ENCODE data around the gene PDIA4.

PDIA4 gene

GRCh38 chr7:149006345-149006725 is 22.0 kb downstream of the PDIA4 start:
- TF ChIP-seq SPI1 (IDR thresholded peaks at IDR 0.05; ENCODE audit: low read depth, low read length) (no peak), POLR2A (IDR thresholded peaks at IDR 0.05; ENCODE audit: low read depth, low read length) (no peak), TAF1 (IDR thresholded peaks at IDR 0.05; ENCODE audit: low read depth, low read length) (no peak), PAX5 (IDR thresholded peaks at IDR 0.05; ENCODE audit: insufficient read depth, low read length, severe bottlenecking) (no peak), POU2F2 (IDR thresholded peaks at IDR 0.05; ENCODE audit: low read depth, low read length) (no peak), POLR2AphosphoS5 (IDR thresholded peaks at IDR 0.05; ENCODE audit: low read depth, low read length) (no peak)
- no peak for DNase-seq (ENCODE audit: insufficient read length, low spot score)
- no peak for FAIRE-seq

GRCh38 chr7:149005427-149006344 is 22.6 kb downstream of the PDIA4 start:
- DNase-seq (ENCODE audit: insufficient read length, low spot score) (peak; percentile 79), FAIRE-seq (peak; percentile 45)
- no peak for TF ChIP-seq POLR2A (IDR thresholded peaks at IDR 0.05; ENCODE audit: low read depth, low read length)
- no peak for TF ChIP-seq POLR2AphosphoS5 (IDR thresholded peaks at IDR 0.05; ENCODE audit: low read depth, low read length)
- TF ChIP-seq TAF1 (IDR thresholded peaks at IDR 0.05; ENCODE audit: low read depth, low read length): no peak
- TF ChIP-seq POU2F2 (IDR thresholded peaks at IDR 0.05; ENCODE audit: low read depth, low read length): no peak
- no peak for TF ChIP-seq SPI1 (IDR thresholded peaks at IDR 0.05; ENCODE audit: low read depth, low read length)
- TF ChIP-seq PAX5 (IDR thresholded peaks at IDR 0.05; ENCODE audit: insufficient read depth, low read length, severe bottlenecking): no peak

- FAIRE-seq: no peak
- DNase-seq (ENCODE audit: insufficient read length, low spot score): no peak
- TF ChIP-seq PAX5 (IDR thresholded peaks at IDR 0.05; ENCODE audit: insufficient read depth, low read length, severe bottlenecking) (no peak), POLR2AphosphoS5 (IDR thresholded peaks at IDR 0.05; ENCODE audit: low read depth, low read length) (no peak), TAF1 (IDR thresholded peaks at IDR 0.05; ENCODE audit: low read depth, low read length) (no peak), POLR2A (IDR thresholded peaks at IDR 0.05; ENCODE audit: low read depth, low read length) (no peak), SPI1 (IDR thresholded peaks at IDR 0.05; ENCODE audit: low read depth, low read length) (no peak)
Measured at GRCh38 chr7:149004405-149005370, 23.6 kb downstream of the PDIA4 start.

GRCh38 chr7:149003560-149004305 is 24.6 kb downstream of the PDIA4 start:
- DNase-seq (ENCODE audit: insufficient read length, low spot score) (no peak), FAIRE-seq (no peak)
- TF ChIP-seq POU2F2 (IDR thresholded peaks at IDR 0.05; ENCODE audit: low read depth, low read length) (no peak), SPI1 (IDR thresholded peaks at IDR 0.05; ENCODE audit: low read depth, low read length) (no peak), PAX5 (IDR thresholded peaks at IDR 0.05; ENCODE audit: insufficient read depth, low read length, severe bottlenecking) (no peak), POLR2A (IDR thresholded peaks at IDR 0.05; ENCODE audit: low read depth, low read length) (no peak)

GRCh38 chr7:149003018-149003417 is 25.3 kb downstream of the PDIA4 start:
- FAIRE-seq: no peak
- DNase-seq (ENCODE audit: insufficient read length, low spot score): no peak
- TF ChIP-seq SPI1 (IDR thresholded peaks at IDR 0.05; ENCODE audit: low read depth, low read length): no peak
- no peak for TF ChIP-seq PAX5 (IDR thresholded peaks at IDR 0.05; ENCODE audit: insufficient read depth, low read length, severe bottlenecking)
- no peak for TF ChIP-seq POLR2A (IDR thresholded peaks at IDR 0.05; ENCODE audit: low read depth, low read length)
- no peak for TF ChIP-seq POLR2AphosphoS5 (IDR thresholded peaks at IDR 0.05; ENCODE audit: low read depth, low read length)
- no peak for TF ChIP-seq POU2F2 (IDR thresholded peaks at IDR 0.05; ENCODE audit: low read depth, low read length)
- no peak for TF ChIP-seq TAF1 (IDR thresholded peaks at IDR 0.05; ENCODE audit: low read depth, low read length)

- TF ChIP-seq POLR2AphosphoS5 (IDR thresholded peaks at IDR 0.05; ENCODE audit: low read depth, low read length) (0 out of 2 replicates have a peak, but pooled peaks have one; percentile 24), POLR2A (IDR thresholded peaks at IDR 0.05; ENCODE audit: low read depth, low read length) (peak; percentile 24; the same call in 1 of the 2 replicates), POU2F2 (IDR thresholded peaks at IDR 0.05; ENCODE audit: low read depth, low read length) (no peak)
- FAIRE-seq: no peak
- DNase-seq (ENCODE audit: insufficient read length, low spot score): no peak
Measured at GRCh38 chr7:149002604-149003003, 25.7 kb downstream of the PDIA4 start.

GRCh38 chr7:149001427-149002068 is 26.8 kb downstream of the PDIA4 start:
- DNase-seq (ENCODE audit: insufficient read length, low spot score) (no peak), FAIRE-seq (no peak)
- TF ChIP-seq POLR2A (IDR thresholded peaks at IDR 0.05; ENCODE audit: low read depth, low read length): no peak
- TF ChIP-seq TAF1 (IDR thresholded peaks at IDR 0.05; ENCODE audit: low read depth, low read length): no peak
- TF ChIP-seq POU2F2 (IDR thresholded peaks at IDR 0.05; ENCODE audit: low read depth, low read length): no peak
- TF ChIP-seq POLR2AphosphoS5 (IDR thresholded peaks at IDR 0.05; ENCODE audit: low read depth, low read length): no peak
- TF ChIP-seq SPI1 (IDR thresholded peaks at IDR 0.05; ENCODE audit: low read depth, low read length): no peak

- FAIRE-seq: no peak
- no peak for DNase-seq (ENCODE audit: insufficient read length, low spot score)
- TF ChIP-seq POLR2A (IDR thresholded peaks at IDR 0.05; ENCODE audit: low read depth, low read length) (no peak), POU2F2 (IDR thresholded peaks at IDR 0.05; ENCODE audit: low read depth, low read length) (no peak), TAF1 (IDR thresholded peaks at IDR 0.05; ENCODE audit: low read depth, low read length) (no peak), SPI1 (IDR thresholded peaks at IDR 0.05; ENCODE audit: low read depth, low read length) (no peak), PAX5 (IDR thresholded peaks at IDR 0.05; ENCODE audit: insufficient read depth, low read length, severe bottlenecking) (no peak), POLR2AphosphoS5 (IDR thresholded peaks at IDR 0.05; ENCODE audit: low read depth, low read length) (no peak)
Measured at GRCh38 chr7:149000961-149001360, 27.3 kb downstream of the PDIA4 start.

All from GM12891 (cell line).